Vagina (tissue), 2 donors: ENCODE results near the gene DIAPH2.

ENCODE experiments used
- CTCF ChIP-seq, 3 experiments: fragments of 450-650 bp in 2 of 3; fragments of 200-600 bp in 1 of 3; sonication (generic) in 1 of 3; IDR thresholded peaks; one replicate each; pipeline ENCODE4 v1.5.1; 2017 to 2019; ENCODE audit warnings: antibody characterized with exemption in 3 of 3, mild to moderate bottlenecking in 2 of 3, moderate library complexity in 2 of 3
- POLR2A ChIP-seq, 2 donors: fragments of 450-650 bp; IDR thresholded peaks; one replicate each; pipeline ENCODE4 v1.6.1; 2017; ENCODE audit warnings: antibody characterized with exemption in 2 of 2, mild to moderate bottlenecking in 2 of 2, moderate library complexity in 2 of 2
- POLR2AphosphoS5 ChIP-seq, 2 donors: sonication (generic); formaldehyde crosslinking; IDR thresholded peaks; one replicate each; pipeline ENCODE4 v1.9.0; 2017; ENCODE audit warnings: antibody characterized with exemption in 2 of 2, mild to moderate bottlenecking in 2 of 2, low read depth in 1 of 2; ENCODE audit not compliant: insufficient read depth in 1 of 2

GRCh38 chrX:97189668-97190067 is 505.0 kb downstream of the DIAPH2 start:
- TF ChIP-seq POLR2A (IDR thresholded peaks at IDR 0.05): no peak
- TF ChIP-seq CTCF (IDR thresholded peaks at IDR 0.05): no peak
- TF ChIP-seq POLR2AphosphoS5 (IDR thresholded peaks at IDR 0.05; ENCODE audit: insufficient read depth in 1 of 2, low read depth in 1 of 2): no peak
